GM18870 (cell line): ENCODE data around the gene LHFPL3.

Source experiments
- ATAC-seq: cut with Tn5 transposase; IDR thresholded peaks from one replicate; pipeline ENCODE4 v1.9.1; 2021; ENCODE audit warnings: moderate library complexity; ENCODE audit not compliant: unreplicated experiment

Gene LHFPL3

DNA sequence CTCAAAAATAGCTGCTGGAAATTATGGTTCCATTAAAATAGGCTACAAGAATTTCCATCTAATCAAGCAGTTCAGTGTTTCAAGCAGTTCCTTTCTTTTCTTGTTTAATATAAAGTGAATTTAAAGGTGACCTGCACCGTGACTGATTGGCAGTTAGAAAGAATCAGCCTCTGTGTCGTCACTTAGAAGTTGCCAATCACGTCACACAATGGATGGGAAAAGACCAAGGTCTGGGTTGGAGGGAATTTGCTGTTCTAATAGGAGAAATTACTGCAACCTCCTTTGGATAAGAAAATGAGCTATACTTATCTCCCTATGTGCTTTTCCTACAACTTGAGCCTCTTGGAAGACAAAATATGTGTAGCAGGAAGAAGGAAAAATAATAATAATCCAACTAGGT is 466.2 kb downstream of the LHFPL3 start:
- ATAC-seq: no peak

DNA sequence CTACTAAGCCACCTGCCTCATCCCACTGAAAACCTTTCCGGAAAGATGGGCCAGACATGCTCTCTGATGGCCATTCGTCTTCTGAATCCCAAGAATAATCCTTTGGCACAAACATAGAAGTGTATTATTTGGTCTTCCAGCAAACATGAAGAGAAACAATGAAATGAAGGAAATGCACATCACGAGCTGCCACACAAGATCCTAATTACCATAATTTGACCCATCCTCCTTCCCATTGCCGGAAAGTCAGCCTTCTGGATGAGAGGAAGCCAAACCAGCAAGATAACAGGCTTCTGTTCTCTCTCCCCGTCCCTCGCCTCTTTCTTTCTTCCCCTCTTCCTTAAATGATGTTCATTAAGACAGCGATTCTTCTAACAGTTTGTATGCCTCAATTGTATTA is 466.7 kb downstream of the LHFPL3 start:
- no peak for ATAC-seq

DNA sequence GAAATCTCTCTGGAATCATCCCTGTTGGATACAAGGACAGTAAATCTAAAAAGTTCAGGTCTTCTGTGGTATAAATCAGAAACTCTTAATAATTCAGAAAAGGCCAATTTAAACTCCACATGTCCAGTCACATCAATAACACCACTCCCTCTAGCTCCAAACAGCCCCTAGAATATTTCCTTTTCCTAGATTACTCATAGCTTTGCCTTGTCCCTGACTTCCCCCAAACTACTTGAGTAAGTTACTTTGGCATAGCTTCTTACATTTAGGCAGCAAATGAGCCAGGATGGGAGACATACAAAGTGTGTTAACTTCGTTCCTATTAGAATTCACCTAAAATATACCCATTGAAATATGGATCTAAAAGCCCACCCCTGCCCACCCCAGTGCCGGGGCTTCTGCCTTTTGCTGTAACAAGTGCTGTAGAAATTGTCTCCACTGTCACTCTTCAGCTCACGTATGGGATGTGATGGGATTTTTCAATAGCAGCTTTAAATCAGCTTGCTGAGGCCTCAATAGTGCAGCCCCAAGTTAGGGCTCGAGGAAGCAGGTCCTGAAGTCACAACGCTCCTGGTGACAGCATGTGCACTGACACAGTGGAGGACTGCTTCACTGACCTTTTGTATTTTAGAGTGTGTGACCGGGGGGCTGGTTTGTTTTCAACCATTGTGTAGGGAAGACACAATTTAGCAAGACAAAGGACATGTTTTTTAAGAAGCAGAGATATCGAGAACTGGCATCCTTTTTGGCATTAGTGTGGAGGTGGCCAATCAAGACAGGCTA is 467.4 kb downstream of the LHFPL3 start:
- ATAC-seq: no peak

DNA sequence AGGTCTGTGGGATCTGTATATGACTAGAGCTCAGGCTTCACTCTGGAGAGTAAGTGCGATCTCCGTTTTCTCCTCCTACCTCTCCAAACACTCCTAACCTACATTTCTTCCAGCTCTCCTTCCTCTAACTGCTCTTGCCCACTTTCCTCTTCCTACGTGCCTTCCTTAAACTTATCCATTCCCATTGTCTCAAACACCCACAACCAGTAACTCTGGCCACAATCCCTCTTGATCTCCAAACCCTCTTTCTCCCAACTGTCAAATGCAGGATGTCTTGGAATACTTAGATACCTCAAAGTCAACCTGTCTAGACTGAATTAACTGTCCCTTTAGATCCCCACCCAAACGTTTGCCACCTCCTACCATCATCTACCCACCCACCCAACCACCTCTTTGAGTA is 471.9 kb downstream of the LHFPL3 start:
- ATAC-seq: no peak

DNA sequence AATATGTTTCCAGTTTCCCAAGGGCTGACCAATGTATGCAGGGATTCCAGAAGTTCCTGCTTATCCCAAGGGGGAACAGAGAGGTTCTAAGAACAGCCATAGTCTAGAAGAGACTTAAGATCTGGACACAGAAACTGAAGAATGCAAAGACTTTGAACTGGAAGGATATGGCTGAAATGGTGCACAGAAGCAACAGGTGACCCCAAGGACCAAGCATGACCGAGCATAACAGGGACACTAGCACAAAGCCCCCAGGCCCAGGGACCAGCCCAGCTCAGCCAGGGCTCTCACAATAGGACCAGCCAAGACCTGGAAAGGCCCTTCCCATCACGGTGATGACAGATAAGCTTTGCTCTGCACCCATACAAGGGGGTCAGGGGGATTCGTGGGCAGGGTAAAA is 472.6 kb downstream of the LHFPL3 start:
- ATAC-seq: no peak

DNA sequence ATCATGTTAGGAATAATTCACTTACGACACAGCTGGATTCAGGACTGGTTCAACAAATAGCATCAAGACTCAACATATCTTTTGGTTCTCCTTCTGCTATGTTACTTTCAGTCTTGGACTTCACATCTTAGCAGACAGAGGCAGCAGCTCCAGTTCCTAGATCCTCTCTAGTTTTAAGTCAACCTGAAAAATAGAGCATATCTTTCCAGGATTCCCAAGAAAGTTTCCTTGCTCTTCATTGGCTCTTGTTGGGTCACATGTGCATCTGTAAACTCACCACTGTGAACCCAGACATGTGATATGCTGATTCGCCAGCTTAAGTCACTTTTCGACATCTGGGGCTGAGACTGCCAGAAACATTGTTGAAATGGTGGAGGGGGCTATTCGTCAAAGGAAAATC is 475.5 kb downstream of the LHFPL3 start:
- no peak for ATAC-seq

DNA sequence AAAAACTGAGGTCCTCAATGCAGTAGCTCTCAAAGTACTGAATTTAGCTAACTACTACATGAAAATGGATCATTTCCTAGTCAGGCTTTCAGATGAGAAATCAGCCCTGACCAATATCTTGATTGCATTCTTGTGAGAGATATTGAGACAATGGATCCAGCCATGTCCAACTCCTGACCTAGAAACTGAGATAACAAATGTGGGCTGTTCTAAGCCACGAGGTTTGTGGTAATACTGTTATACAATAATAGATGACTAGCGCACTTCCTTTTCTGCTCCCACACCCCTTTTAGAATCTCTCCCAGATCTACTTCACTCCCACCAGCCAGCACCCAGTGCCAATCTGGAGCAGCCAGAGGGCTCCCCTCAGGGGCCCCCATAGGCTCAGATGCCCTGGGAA is 476.3 kb downstream of the LHFPL3 start:
- ATAC-seq: no peak

DNA sequence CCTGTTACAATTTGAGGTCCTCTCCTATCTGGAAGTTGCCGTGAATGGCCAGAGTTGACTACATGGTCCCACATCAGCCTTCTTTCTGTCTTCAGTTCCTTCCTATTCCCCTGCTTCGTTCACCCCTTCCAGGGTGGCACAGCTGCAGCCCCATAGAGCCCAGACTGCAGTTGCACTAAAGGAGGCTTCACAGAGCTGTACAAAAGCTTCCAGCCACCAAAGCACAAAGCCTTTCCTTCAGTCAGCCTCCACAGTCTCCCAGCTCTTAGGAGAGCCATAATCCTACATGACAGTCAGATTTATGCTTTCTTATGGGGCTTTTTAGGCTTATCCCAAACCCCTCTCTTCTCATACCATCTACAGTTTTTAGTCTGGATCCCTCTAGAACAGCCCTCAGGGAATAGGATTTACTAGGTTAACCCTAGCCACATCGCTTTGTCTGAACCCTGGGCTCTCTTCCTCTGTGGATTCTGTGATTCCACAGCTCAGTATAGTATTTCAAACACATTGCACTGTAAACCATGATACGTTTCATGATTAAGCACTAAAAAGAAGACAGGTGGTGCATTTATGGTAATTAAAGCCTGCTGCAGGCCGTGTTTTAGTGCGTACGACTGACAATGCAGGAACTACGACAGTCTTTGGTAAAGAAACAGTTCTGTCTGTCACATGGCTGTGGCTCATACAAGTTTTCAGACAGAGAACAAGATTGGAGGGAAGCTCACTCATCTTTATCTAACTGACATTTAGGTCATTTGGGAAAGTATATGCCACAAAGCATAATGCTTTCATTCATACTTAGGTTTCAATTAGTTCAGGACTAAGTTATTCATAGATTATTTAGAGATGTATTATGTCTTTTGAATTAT is 477.3 kb downstream of the LHFPL3 start:
- ATAC-seq: no peak

DNA sequence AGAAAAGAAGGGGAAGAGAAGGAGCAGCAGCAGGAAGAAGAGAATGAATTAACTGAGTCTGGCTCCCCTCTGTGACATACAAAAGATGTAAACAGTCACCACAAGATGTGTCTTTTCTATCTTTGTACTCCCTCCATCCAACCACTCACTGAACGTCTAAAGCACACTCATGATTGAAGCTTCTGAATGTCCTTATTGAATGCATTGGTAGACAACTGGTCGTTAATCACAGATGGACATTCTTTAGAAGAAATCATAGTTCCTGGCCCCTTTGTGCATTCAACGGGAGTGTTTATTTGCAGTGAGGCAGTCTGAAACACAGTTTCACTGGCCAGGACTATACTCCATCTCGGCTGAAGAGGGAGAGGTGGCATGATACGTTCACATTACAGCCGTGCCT is 479.3 kb downstream of the LHFPL3 start:
- no peak for ATAC-seq

DNA sequence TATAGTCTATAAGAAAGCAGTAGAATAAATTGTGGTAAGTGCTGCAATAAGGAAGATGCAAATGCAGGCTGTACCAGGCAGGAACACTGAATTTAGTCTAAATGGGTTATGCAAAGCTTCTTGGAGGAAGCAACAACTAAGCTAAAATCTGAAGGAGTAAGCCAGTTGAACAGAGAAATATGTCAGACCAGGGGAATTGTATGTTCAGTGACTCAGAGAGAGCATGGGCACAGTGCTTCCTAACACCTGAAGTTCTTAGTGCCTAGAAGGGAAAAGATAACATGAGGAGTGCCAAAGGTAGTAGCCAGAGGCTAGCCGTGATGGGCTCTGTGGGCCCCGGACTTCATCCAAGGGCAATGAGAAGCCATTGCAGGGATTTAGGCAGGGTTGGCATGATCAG is 481.5 kb downstream of the LHFPL3 start:
- ATAC-seq: no peak

DNA sequence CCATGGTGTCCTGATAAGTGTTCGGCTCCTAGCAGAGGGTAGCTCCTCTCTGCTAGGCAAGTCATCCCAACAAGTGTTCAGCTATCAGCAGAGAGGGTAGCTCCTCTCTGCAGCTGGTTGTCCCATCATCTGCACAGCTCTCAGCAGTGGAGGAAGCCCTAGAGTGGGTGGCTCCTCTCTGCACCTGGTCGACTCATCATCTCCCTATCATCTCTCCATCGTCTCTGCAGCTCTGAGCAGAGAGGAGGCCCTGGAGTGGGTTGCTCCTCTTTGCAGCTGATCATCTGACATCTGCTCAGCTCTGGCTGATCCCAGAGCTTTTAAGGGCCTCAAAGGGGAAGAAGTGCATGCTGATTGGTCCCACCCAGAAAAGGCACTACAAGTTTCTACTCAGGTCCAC is 485.7 kb downstream of the LHFPL3 start:
- no peak for ATAC-seq

DNA sequence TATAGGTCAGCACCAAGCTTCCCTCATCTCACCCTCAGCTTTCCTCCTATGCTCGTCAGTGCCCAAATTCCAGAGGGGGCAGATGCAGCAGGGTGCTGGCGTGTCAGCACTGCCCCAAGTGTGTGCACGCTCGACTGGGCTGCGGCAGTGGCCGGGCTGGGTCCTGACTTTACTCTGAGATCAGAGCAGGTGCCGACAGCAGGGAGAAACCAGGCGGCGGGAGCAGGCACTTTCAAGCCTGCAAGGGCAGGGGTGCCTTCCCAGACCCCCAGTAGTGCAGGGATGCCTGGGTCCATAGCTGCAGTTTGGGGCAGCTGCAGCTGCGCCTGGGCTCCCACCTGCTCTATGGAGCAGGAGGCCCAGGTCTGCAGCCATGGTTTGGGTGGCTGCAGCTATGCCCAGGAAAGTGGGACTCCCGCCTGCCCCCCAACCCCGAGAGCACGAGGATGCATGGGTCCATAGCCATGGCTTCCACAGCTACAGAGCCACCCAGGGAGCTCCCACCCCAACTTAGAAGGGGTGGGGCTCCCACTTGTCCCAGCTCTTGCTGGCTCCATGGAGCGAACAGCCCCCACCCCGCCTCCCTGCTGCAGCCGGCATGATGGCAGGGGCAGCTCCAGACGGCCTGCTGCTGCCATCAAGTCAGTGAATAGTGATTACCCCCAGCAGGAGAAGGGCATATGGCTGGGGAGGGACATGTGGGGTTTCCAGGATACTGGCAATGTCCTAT is 486.4 kb downstream of the LHFPL3 start:
- ATAC-seq: no peak

DNA sequence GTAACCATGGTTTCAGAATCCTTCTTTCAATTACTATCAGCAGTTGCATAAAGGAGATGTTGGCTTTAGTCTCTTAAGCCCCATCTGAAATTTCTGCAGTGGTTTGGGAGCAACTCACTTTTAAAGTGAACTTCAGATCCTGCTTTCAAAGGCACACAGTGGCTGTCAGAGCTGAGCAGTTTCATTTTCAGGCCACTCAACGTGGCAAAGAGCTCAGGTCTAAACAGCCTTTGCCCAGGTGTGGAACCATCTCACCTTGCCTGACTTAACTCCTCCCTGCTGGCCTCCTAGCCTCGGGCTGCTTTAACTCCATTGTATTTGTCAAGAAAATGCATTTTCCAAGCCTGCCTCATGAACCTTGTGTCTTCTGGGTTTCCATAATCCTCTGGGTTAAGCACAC is 488.1 kb downstream of the LHFPL3 start:
- ATAC-seq: no peak

DNA sequence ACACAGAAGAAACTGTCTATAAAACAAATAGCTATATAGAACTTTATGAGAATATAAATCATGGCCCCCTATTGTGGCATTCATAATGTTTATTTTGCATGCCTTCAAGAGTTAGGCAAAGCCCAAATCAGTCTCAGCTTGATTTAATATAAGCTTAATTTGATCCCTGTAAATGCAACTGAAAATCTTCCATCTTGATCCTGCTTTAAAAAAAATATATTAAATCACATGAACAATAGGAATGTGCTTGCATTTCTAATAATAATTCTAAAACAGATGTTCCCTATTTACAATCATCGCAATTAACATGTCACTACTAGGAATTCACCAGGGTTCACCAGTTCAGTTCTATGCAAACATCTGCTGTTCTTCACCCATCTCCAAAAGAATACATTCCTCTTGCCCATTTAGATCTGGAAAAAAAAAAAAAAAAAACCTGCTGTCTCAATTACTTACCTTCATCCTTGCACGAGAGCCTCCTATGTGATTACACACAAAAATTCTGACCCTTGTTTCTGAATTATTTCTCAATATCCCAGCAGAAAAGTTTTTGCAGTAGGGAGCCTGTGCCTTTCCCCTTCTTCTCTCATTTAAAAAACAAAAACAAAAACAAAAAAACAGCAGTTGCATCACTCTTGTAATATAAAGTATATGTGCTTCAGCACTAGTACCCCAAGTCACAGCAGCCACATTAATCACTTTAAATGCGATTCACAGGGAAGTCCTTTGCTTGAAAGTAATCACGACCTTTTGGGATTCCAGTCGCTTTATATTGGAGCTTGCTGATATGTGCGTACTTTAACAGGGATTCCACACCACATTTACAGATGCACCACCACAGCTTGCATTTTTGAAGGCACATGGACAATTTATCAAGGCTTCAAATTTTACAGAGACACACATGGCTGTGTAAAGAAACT is 490.8 kb downstream of the LHFPL3 start:
- no peak for ATAC-seq

DNA sequence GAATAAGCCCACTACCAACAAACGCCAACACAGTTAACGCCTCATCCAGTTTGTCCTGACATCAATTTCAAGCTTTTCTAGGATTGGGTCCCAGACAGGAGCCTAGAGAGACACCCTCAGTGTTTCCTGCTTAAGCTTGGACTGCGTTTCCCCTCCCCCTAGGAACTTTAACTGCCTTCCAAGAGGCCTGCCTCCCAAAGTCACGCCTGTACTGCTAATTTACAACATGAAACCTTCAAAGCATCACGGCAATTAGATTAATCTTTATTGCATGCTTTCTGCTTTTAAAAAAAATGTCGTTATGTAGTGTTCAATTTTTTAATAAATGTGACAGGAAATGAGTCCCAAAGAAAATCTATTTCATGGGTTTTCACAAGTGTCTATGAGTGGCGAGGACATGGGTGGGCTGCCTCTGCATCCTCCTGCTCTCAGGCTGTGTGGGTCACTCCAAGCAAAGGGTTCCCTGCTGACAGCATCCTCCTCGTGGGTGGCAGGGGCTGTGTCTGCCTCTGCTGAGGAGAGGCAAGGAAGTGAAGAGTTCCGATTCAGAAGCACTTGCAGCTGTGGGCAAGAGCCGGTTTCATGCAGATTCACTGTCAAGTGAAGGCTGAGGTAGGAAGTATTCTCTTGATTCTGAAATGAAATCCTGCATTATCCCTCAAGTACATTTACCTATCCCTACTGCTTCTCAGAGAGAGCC is 492.6 kb downstream of the LHFPL3 start:
- ATAC-seq: no peak

DNA sequence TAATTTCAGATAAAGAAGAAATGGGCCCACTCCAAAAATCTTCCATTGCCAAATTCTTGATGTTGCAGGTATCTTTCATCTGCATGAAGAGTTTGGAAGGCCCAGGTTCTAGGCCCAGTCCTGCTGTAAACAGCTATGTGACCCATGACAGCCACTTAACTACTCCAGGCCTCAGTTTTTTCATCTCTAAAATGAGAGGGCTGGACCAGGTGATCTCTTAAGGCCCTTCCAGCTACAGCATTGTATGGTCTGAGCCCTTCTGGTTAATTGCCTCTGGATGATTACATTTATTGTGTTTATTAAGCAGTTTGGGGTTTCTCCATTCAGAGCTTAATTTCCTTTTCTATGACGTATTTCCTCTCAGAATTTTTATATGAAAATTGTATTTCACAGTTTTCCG is 494.8 kb downstream of the LHFPL3 start:
- ATAC-seq: no peak

DNA sequence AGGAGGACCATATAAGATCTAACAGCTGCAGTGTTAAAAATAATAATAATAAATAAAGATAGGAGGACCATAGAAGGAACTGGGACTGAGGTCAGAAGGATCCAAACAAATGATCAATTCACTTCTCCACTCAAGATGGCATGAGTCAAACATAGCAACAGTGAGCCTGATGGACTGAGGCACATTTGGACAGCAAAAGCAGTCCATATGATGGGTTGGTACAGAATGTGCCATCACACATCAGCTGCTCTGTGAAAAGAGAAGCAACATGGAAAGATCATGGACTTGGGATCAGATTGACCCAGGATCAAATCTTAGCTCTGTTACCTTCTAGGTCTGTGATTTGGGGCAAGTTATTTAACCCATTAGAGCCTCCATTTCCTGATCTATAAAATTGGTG is 496.7 kb downstream of the LHFPL3 start:
- ATAC-seq: no peak

DNA sequence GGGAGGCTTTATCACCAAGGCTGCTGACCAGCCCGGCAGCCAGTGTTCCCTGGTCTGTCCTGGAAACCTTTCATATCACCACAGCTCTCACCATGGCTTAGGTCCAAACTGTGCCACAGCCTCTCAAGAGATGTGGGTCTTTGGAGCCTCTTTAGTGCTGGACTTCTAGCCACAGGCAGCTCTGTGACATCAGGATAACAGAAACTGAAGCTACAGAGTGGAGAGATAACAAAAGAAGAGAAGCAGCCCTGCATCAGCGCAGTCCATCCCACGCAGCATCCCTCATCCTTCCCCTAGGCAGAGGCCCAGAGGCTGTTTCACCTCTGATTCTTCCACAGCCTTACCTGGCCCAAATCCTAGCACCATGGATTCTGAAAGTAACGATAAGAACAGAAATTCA is 497.7 kb downstream of the LHFPL3 start:
- ATAC-seq: no peak

DNA sequence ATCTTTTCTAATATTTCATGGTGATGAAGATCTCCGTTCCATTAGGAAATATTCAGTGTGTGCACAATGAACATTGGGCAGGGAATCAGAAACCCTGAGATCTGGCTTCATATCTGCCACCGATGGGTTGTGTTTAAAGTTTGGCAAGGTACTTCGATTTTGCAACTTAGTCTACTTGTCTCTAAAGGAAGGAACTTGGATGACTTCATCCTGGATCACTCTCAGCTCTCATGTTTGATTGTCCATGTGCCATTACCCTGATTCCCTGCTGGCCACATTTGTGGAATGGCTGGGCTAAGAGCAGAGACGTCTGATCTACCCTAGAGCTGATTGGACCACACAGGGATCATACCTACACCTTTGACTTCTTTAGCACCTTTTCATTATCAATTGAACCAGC is 508.6 kb downstream of the LHFPL3 start:
- no peak for ATAC-seq
